Loucy (cell line): Measurements from ENCODE around the gene STK11IP.

Experiments used
- H2AFZ ChIP-seq: fragments of 200-600 bp; sonication (generic); 2 replicates; pipeline ENCODE4 v1.6.0; 2016; ENCODE audit warnings: antibody characterized with exemption, mild to moderate bottlenecking, low read length, moderate library complexity
- H3F3A ChIP-seq: fragments of 200-600 bp; 2 replicates; pipeline ENCODE4 v1.6.0; 2016; ENCODE audit warnings: antibody characterized with exemption, low read depth, mild to moderate bottlenecking
- H3K27me3 ChIP-seq: fragments of 200-600 bp; sonication (generic); 2 replicates; pipeline ENCODE4 v1.6.1; 2014; ENCODE audit warnings: low read length, mild to moderate bottlenecking; ENCODE audit not compliant: insufficient read depth, poor library complexity, severe bottlenecking
- H3K36me3 ChIP-seq: fragments of 200-600 bp; sonication (generic); 2 replicates; pipeline ENCODE4 v1.6.1; 2016; ENCODE audit warnings: low read length; ENCODE audit not compliant: insufficient read depth
- H3K4me1 ChIP-seq: fragments of 200-600 bp; sonication (generic); 2 replicates; pipeline ENCODE4 v1.5.1; 2014; ENCODE audit warnings: low read length, mild to moderate bottlenecking; ENCODE audit not compliant: insufficient read depth, poor library complexity, severe bottlenecking
- H3K4me2 ChIP-seq: fragments of 200-600 bp; sonication (generic); 2 replicates; pipeline ENCODE4 v1.6.0; 2014; ENCODE audit warnings: antibody characterized with exemption, low read length, low read depth, mild to moderate bottlenecking; ENCODE audit not compliant: poor library complexity, severe bottlenecking
- H3K4me3 ChIP-seq: fragments of 200-600 bp; sonication (generic); 2 replicates; pipeline ENCODE4 v1.5.1; 2014; ENCODE audit warnings: low read length, mild to moderate bottlenecking, mixed read lengths; ENCODE audit not compliant: poor library complexity, severe bottlenecking
- H3K79me2 ChIP-seq: fragments of 200-600 bp; sonication (generic); 2 replicates; pipeline ENCODE4 v1.6.1; 2014; ENCODE audit warnings: low read length; ENCODE audit not compliant: insufficient read depth
- H3K9ac ChIP-seq: fragments of 200-600 bp; sonication (generic); 2 replicates; pipeline ENCODE4 v1.6.0; 2014; ENCODE audit warnings: mild to moderate bottlenecking, low read depth, low read length, moderate library complexity; ENCODE audit not compliant: poor library complexity, severe bottlenecking
- H3K9me2 ChIP-seq: fragments of 200-600 bp; sonication (generic); replicated peaks from 2 replicates; pipeline ENCODE4 v1.6.1; 2016; ENCODE audit warnings: low read depth, low read length, mixed read lengths
- H3K9me3 ChIP-seq: fragments of 200-600 bp; sonication (generic); 2 replicates; pipeline ENCODE4 v1.6.1; 2014; ENCODE audit warnings: mild to moderate bottlenecking, antibody characterized with exemption, low read length, low read depth; ENCODE audit not compliant: insufficient read depth
- H4K20me1 ChIP-seq: fragments of 200-600 bp; sonication (generic); 2 replicates; pipeline ENCODE4 v1.6.0; 2014; ENCODE audit warnings: antibody characterized with exemption, low read length, mild to moderate bottlenecking; ENCODE audit not compliant: insufficient read depth, poor library complexity, severe bottlenecking
- CTCF ChIP-seq: fragments of 200-600 bp; sonication (generic); conservative IDR thresholded peaks from 2 replicates; pipeline ENCODE4 v1.5.1; 2014; ENCODE audit warnings: mild to moderate bottlenecking, antibody characterized with exemption, low read length
- EZH2phosphoT487 ChIP-seq: fragments of 200-600 bp; IDR thresholded peaks from 2 replicates; pipeline ENCODE4 v1.6.1; 2018; ENCODE audit warnings: antibody characterized with exemption, mild to moderate bottlenecking, moderate library complexity, borderline replicate concordance

The STK11IP gene

GRCh38 chr2:219638217-219638947, 40.7 kb downstream of the STK11IP start:
- Histone ChIP-seq H3K27me3 (no peaks in the 10 kb centered on the region), H3K9me3 (no peaks in the 10 kb centered on the region), H3K36me3 (no peaks in the 10 kb centered on the region), H3K9me2 (no peaks in the 10 kb centered on the region), H3K4me1 (peaks cover 4% of the 10 kb centered on the region), H3K9ac (no peak overlapping the region), H3K79me2 (no peaks in the 10 kb centered on the region), H3K4me3 (no peak overlapping the region), H4K20me1 (no peaks in the 10 kb centered on the region), H3K4me2 (no peak overlapping the region), H3F3A (no peaks in the 10 kb centered on the region), H2AFZ (no peak overlapping the region)
- no peak for TF ChIP-seq CTCF
- TF ChIP-seq EZH2phosphoT487 = no peak

GRCh38 chr2:219638948-219639755, 41.5 kb downstream of the STK11IP start:
- TF ChIP-seq EZH2phosphoT487 (no peak), CTCF (no peak)
- no peaks in the 10 kb centered on the region for H3F3A ChIP-seq
- no peaks in the 10 kb centered on the region for H3K9me3 ChIP-seq
- H3K4me3 ChIP-seq = no peak overlapping the region
- H3K9me2 ChIP-seq = no peaks in the 10 kb centered on the region
- no peak overlapping the region for H2AFZ ChIP-seq
- H3K4me1 ChIP-seq = peaks cover 4% of the 10 kb centered on the region
- no peaks in the 10 kb centered on the region for H3K79me2 ChIP-seq
- H3K9ac ChIP-seq = no peak overlapping the region
- no peaks in the 10 kb centered on the region for H3K27me3 ChIP-seq
- H4K20me1 ChIP-seq = no peaks in the 10 kb centered on the region
- no peaks in the 10 kb centered on the region for H3K36me3 ChIP-seq
- no peak overlapping the region for H3K4me2 ChIP-seq

- H3K9ac ChIP-seq = no peak overlapping the region
- no peaks in the 10 kb centered on the region for H4K20me1 ChIP-seq
Measured at GRCh38 chr2:219641390-219642068, 43.9 kb downstream of the STK11IP start.

More at GRCh38 chr2:219641390-219642068, 43.9 kb downstream of the STK11IP start:
- no peaks in the 10 kb centered on the region for H3F3A ChIP-seq
- H3K4me1 ChIP-seq = peaks cover 4% of the 10 kb centered on the region
- H3K79me2 ChIP-seq = no peaks in the 10 kb centered on the region
- H3K4me3 ChIP-seq = no peak overlapping the region
- H3K27me3 ChIP-seq = no peaks in the 10 kb centered on the region
- no peaks in the 10 kb centered on the region for H3K36me3 ChIP-seq
- H3K4me2 ChIP-seq = no peak overlapping the region
- H3K9me3 ChIP-seq = no peaks in the 10 kb centered on the region
- H2AFZ ChIP-seq = no peak overlapping the region
- no peaks in the 10 kb centered on the region for H3K9me2 ChIP-seq
- no peak for TF ChIP-seq EZH2phosphoT487
- no peak for TF ChIP-seq CTCF
